HUES6 (cell line): ENCODE data around the gene NTRK3.
"Not testable (repeated sequence)": the region's sequence is repeated elsewhere in the genome, so short reads cannot be mapped to it uniquely, and the experiment has no call there.

Experiments used
- H3K27ac ChIP-seq: 2 replicates; pipeline ENCODE4 v1.7.0; 2013; ENCODE audit warnings: low read depth, mild to moderate bottlenecking, low read length, inconsistent platforms
- H3K27me3 ChIP-seq: 2 replicates; pipeline ENCODE4 v1.6.1; 2013; ENCODE audit warnings: low read length; ENCODE audit not compliant: control insufficient read depth, insufficient read depth
- H3K36me3 ChIP-seq: 2 replicates; pipeline ENCODE4 v1.6.1; 2013; ENCODE audit warnings: low read length; ENCODE audit not compliant: control insufficient read depth, insufficient read depth
- H3K4me1 ChIP-seq: 2 replicates; pipeline ENCODE4 v1.6.1; 2013; ENCODE audit warnings: low read length; ENCODE audit not compliant: control insufficient read depth, insufficient read depth
- H3K4me3 ChIP-seq: 2 replicates; pipeline ENCODE4 v1.5.1; 2013; ENCODE audit warnings: low read depth, low read length
- H3K9ac ChIP-seq: one replicate; pipeline ENCODE4 v1.6.1; 2013; ENCODE audit warnings: mild to moderate bottlenecking, low read length
- H3K9me3 ChIP-seq: 2 replicates; pipeline ENCODE4 v1.6.1; 2013; ENCODE audit warnings: low read depth, low read length; ENCODE audit not compliant: control insufficient read depth, insufficient read depth

NTRK3 gene

GRCh38 chr15:88073391-88073691 is 183.2 kb downstream of the NTRK3 start:
- Histone ChIP-seq H3K4me3 (no peak overlapping the region), H3K9me3 (no peaks in the 10 kb centered on the region), H3K36me3 (no peaks in the 10 kb centered on the region), H3K27me3 (no peaks in the 10 kb centered on the region), H3K9ac (no peak overlapping the region), H3K4me1 (peaks cover 16% of the 10 kb centered on the region), H3K27ac (no peak overlapping the region)

GRCh38 chr15:88072598-88073390 is 183.7 kb downstream of the NTRK3 start:
- Histone ChIP-seq H3K4me1 (peaks cover 16% of the 10 kb centered on the region), H3K27ac (no peak overlapping the region)

GRCh38 chr15:88072133-88072532 is 184.4 kb downstream of the NTRK3 start:
- not testable (repeated sequence) for H3K36me3 ChIP-seq, H3K9me3 ChIP-seq, H3K27me3 ChIP-seq, H3K27ac ChIP-seq, H3K9ac ChIP-seq, H3K4me3 ChIP-seq
- peaks cover 16% of the 10 kb centered on the region for H3K4me1 ChIP-seq

More at GRCh38 chr15:88072598-88073390, 183.7 kb downstream of the NTRK3 start:
- no peak overlapping the region for H3K4me3 ChIP-seq
- H3K9me3 ChIP-seq = no peaks in the 10 kb centered on the region
- no peak overlapping the region for H3K9ac ChIP-seq
- H3K36me3 ChIP-seq = no peaks in the 10 kb centered on the region
- no peaks in the 10 kb centered on the region for H3K27me3 ChIP-seq

GRCh38 chr15:88071141-88071540 is 185.4 kb downstream of the NTRK3 start:
- Histone ChIP-seq H3K9me3 (no peaks in the 10 kb centered on the region), H3K9ac (no peak overlapping the region), H3K4me1 (peaks cover 20% of the 10 kb centered on the region), H3K4me3 (no peak overlapping the region), H3K27ac (no peak overlapping the region), H3K36me3 (no peaks in the 10 kb centered on the region), H3K27me3 (no peaks in the 10 kb centered on the region)

GRCh38 chr15:88069561-88069960 is 187.0 kb downstream of the NTRK3 start:
- Histone ChIP-seq H3K9ac (no peak overlapping the region), H3K36me3 (no peaks in the 10 kb centered on the region), H3K9me3 (no peaks in the 10 kb centered on the region), H3K4me1 (peaks cover 20% of the 10 kb centered on the region), H3K27ac (no peak overlapping the region), H3K27me3 (no peaks in the 10 kb centered on the region), H3K4me3 (no peak overlapping the region)

GRCh38 chr15:88067331-88067685 is 189.2 kb downstream of the NTRK3 start:
- H3K36me3 ChIP-seq = no peaks in the 10 kb centered on the region
- H3K4me1 ChIP-seq = peaks cover 4% of the 10 kb centered on the region; the same call in 1 of the 2 replicates
- H3K4me3 ChIP-seq = no peak overlapping the region
- no peaks in the 10 kb centered on the region for H3K9me3 ChIP-seq
- no peaks in the 10 kb centered on the region for H3K27me3 ChIP-seq
- no peak overlapping the region for H3K9ac ChIP-seq
- no peak overlapping the region for H3K27ac ChIP-seq

GRCh38 chr15:88066636-88067330 is 189.8 kb downstream of the NTRK3 start:
- H3K4me3 ChIP-seq = no peak overlapping the region
- H3K36me3 ChIP-seq = no peaks in the 10 kb centered on the region
- no peaks in the 10 kb centered on the region for H3K9me3 ChIP-seq
- no peaks in the 10 kb centered on the region for H3K27me3 ChIP-seq
- H3K27ac ChIP-seq = no peak overlapping the region
- peaks cover 4% of the 10 kb centered on the region; the same call in 1 of the 2 replicates for H3K4me1 ChIP-seq
- H3K9ac ChIP-seq = no peak overlapping the region

- no peak overlapping the region for H3K27ac ChIP-seq
- no peak overlapping the region for H3K9ac ChIP-seq
- H3K9me3 ChIP-seq = no peaks in the 10 kb centered on the region
- H3K27me3 ChIP-seq = no peaks in the 10 kb centered on the region
- H3K4me1 ChIP-seq = no peaks in the 10 kb centered on the region
- H3K4me3 ChIP-seq = no peak overlapping the region
- no peaks in the 10 kb centered on the region for H3K36me3 ChIP-seq
Observed at GRCh38 chr15:88061452-88061851, 195.1 kb downstream of the NTRK3 start.

GRCh38 chr15:88060383-88060782 is 196.2 kb downstream of the NTRK3 start:
- Histone ChIP-seq H3K27me3 (no peaks in the 10 kb centered on the region), H3K36me3 (no peaks in the 10 kb centered on the region), H3K9ac (no peak overlapping the region), H3K27ac (no peak overlapping the region), H3K9me3 (no peaks in the 10 kb centered on the region), H3K4me3 (no peak overlapping the region), H3K4me1 (no peaks in the 10 kb centered on the region)

- no peaks in the 10 kb centered on the region for H3K9me3 ChIP-seq
- H3K9ac ChIP-seq = no peak overlapping the region
- H3K27ac ChIP-seq = no peak overlapping the region
- H3K36me3 ChIP-seq = no peaks in the 10 kb centered on the region
- no peaks in the 10 kb centered on the region for H3K27me3 ChIP-seq
- no peak overlapping the region for H3K4me3 ChIP-seq
- no peaks in the 10 kb centered on the region for H3K4me1 ChIP-seq
Observed at GRCh38 chr15:88057836-88058235, 198.7 kb downstream of the NTRK3 start.

GRCh38 chr15:88049506-88049905 is 207.0 kb downstream of the NTRK3 start:
- Histone ChIP-seq H3K9me3 (no peaks in the 10 kb centered on the region), H3K4me3 (no peak overlapping the region), H3K4me1 (peaks cover 2% of the 10 kb centered on the region; the same call in 1 of the 2 replicates), H3K9ac (no peak overlapping the region), H3K27ac (no peak overlapping the region), H3K36me3 (no peaks in the 10 kb centered on the region), H3K27me3 (no peaks in the 10 kb centered on the region)
